B cell (primary cell): ENCODE data around the gene ZDHHC4.
"Not testable (repeated sequence)": the region's sequence is repeated elsewhere in the genome, so short reads cannot be mapped to it uniquely, and the experiment has no call there.

Experiments used
- CTCF ChIP-seq: fragments of 200-600 bp; IDR thresholded peaks from one replicate; pipeline ENCODE4 v1.8.0; 2022; ENCODE audit warnings: antibody characterized with exemption, mild to moderate bottlenecking
- EZH2 ChIP-seq: IDR thresholded peaks from 2 replicates; pipeline ENCODE4 v1.6.1; 2012; ENCODE audit warnings: borderline replicate concordance, low read depth, mild to moderate bottlenecking, moderate library complexity, low read length; ENCODE audit not compliant: insufficient read depth, poor library complexity, severe bottlenecking

GRCh38 chr7:6585746-6586432 lies 8.6 kb downstream of the ZDHHC4 start:
- TF ChIP-seq CTCF, EZH2: not testable (repeated sequence)
